Gastrocnemius medialis (tissue), 4 donors: Measurements from ENCODE around the gene HSBP1L1.

Experiments used
- CTCF ChIP-seq, 5 experiments: fragments of 450-650 bp in 3 of 5; fragments of 200-600 bp in 2 of 5; sonication (generic) in 2 of 5; IDR thresholded peaks in 4 of 5; conservative IDR thresholded peaks in 1 of 5; 1 replicate in 4 of 5; 2 replicates in 1 of 5; pipeline ENCODE4 v1.5.1; 2016 to 2019; ENCODE audit warnings: antibody characterized with exemption in 5 of 5, mild to moderate bottlenecking in 3 of 5, moderate library complexity in 3 of 5
- POLR2A ChIP-seq, 2 donors: fragments of 450-650 bp; IDR thresholded peaks; one replicate each; pipeline ENCODE4 v1.6.1; 2017; ENCODE audit warnings: antibody characterized with exemption in 2 of 2, mild to moderate bottlenecking in 2 of 2, moderate library complexity in 2 of 2

GRCh38 chr18:79936641-79937040 lies 27.8 kb upstream of the HSBP1L1 start:
- TF ChIP-seq POLR2A (IDR thresholded peaks at IDR 0.05), result no peak
- TF ChIP-seq CTCF (IDR thresholded peaks at IDR 0.05 in 4 of 5, conservative IDR thresholded peaks at IDR 0.05 in 1 of 5), result no peak
